Measurements from ENCODE around the gene LAMTOR4. TPM values are rescaled to one million over a fixed set of nuclear protein-coding genes. Genes with fewer than 3 reads are reported as not detected.

The LAMTOR4 gene
- total RNA-seq, 1 donor from 2014 or later: 105 TPM

DNA sequence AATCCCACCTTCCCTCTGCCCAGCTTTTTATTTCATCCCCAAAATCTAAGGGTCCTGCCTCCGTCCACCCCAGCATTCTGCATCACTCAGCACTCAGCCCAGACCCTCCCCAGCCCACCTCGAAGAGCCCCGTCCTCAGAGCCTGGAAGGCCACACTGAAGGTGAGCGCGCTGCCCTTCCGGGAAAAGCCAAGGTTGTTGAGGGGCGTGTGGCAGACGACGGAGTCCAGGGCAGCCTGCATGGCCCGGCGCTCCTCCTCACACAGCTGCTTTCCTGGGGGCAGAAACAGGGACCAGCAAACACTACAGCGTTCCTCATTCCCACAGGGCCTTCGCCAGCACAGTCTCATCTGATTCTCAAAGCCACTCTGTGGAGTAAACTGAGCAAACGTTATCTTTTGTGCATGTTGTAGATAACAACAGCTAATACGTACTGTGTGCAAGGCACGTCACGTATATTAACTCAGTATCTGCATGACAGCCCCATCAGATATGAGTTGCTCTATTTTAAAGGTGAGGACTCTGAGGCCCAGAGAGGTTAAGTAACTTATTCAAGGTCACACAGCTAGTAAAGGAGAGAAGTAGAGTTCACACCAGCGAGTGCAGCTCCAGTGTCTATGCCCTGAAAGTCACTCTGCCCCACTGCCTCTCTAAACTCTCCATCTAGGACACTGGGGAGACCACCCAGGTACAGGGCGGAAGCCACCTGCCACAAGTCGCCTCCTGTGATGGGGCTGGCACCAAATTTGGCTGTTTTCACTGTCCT lies 7.0 kb downstream of the LAMTOR4 start:
- intact Hi-C loops (cut with DNase I): no loop called here
- H3K27ac ChIP-seq: no peak overlapping the region
- ATAC-seq (no peak), DNase-seq (no peak)
- H3K4me1 ChIP-seq: peaks cover 16% of the 10 kb centered on the region
- H3K4me3 ChIP-seq: no peak overlapping the region
- H3K36me3 ChIP-seq: peaks cover 25% of the 10 kb centered on the region
- H3K27me3 ChIP-seq: no peaks in the 10 kb centered on the region
- no peaks in the 10 kb centered on the region for H3K9me3 ChIP-seq
- TF ChIP-seq, protein P1, sequence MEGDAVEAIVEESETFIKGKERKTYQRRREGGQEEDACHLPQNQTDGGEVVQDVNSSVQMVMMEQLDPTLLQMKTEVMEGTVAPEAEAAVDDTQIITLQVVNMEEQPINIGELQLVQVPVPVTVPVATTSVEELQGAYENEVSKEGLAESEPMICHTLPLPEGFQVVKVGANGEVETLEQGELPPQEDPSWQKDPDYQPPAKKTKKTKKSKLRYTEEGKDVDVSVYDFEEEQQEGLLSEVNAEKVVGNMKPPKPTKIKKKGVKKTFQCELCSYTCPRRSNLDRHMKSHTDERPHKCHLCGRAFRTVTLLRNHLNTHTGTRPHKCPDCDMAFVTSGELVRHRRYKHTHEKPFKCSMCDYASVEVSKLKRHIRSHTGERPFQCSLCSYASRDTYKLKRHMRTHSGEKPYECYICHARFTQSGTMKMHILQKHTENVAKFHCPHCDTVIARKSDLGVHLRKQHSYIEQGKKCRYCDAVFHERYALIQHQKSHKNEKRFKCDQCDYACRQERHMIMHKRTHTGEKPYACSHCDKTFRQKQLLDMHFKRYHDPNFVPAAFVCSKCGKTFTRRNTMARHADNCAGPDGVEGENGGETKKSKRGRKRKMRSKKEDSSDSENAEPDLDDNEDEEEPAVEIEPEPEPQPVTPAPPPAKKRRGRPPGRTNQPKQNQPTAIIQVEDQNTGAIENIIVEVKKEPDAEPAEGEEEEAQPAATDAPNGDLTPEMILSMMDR (IDR thresholded peaks at IDR 0.05): no peak

DNA sequence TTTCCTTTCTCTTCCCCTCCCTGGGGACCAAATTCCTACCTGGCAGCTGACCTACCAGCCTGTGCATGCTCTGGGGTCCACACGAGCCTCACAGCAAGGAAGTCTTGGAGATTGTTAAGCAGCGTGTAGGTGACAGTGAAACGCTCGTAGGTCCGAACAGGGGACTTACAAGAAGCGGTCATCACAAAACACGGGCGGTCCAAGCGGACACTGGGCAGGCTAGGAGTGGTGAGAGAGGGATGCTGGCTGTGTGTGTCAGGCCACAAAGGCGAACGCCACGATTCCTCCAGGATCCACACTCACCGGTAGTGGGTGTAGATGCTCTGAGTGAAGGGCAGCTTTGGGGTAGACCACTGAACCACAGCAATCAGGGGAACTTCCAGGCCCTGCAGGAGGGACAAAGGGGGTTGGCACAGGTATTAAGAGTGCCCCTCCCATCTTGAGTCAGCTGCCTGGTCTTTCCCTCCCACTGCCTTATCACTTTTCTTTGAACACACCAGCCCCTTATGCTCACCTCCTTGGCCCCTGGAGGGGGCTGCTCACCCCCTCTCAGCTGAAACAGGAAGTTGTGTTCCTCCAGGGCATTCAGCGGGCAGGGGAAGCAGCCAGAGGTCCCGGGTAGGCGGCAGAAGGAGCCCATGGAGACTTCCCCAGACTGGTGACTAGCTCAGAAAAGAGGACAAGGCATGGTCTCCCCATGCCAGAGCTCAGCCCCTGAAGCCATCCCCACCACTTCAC lies 7.8 kb downstream of the LAMTOR4 start:
- Histone ChIP-seq H3K27me3 (no peaks in the 10 kb centered on the region), H3K9me3 (no peaks in the 10 kb centered on the region), H3K4me3 (no peak overlapping the region), H3K27ac (no peak overlapping the region), H3K4me1 (peaks cover 16% of the 10 kb centered on the region), H3K36me3 (peaks cover 25% of the 10 kb centered on the region)
- intact Hi-C loops (cut with DNase I): no loop called here
- TF ChIP-seq, protein P1 (IDR thresholded peaks at IDR 0.05): no peak
- no peak for DNase-seq
- no peak for ATAC-seq

DNA sequence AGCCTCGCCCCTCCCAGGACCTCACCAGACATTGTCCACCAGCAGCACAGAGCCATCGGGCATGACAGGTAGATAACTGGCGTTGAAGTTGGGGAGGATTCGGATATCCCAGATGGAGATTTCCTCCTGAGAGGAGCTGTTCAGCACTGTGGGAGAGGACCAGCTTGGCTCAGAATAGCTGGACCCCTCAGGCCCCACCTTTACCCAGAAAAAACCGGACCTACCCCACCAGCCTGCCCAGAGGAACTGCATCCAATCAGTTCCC lies 8.3 kb downstream of the LAMTOR4 start:
- Histone ChIP-seq H3K4me1 (peaks cover 16% of the 10 kb centered on the region), H3K27me3 (no peaks in the 10 kb centered on the region), H3K4me3 (no peak overlapping the region), H3K36me3 (peaks cover 25% of the 10 kb centered on the region), H3K9me3 (no peaks in the 10 kb centered on the region), H3K27ac (peak overlapping the region; percentile 85)
- no peak for ATAC-seq
- DNase-seq: no peak
- intact Hi-C loops (cut with DNase I): no loop called here
- TF ChIP-seq, protein P1 (IDR thresholded peaks at IDR 0.05): no peak

DNA sequence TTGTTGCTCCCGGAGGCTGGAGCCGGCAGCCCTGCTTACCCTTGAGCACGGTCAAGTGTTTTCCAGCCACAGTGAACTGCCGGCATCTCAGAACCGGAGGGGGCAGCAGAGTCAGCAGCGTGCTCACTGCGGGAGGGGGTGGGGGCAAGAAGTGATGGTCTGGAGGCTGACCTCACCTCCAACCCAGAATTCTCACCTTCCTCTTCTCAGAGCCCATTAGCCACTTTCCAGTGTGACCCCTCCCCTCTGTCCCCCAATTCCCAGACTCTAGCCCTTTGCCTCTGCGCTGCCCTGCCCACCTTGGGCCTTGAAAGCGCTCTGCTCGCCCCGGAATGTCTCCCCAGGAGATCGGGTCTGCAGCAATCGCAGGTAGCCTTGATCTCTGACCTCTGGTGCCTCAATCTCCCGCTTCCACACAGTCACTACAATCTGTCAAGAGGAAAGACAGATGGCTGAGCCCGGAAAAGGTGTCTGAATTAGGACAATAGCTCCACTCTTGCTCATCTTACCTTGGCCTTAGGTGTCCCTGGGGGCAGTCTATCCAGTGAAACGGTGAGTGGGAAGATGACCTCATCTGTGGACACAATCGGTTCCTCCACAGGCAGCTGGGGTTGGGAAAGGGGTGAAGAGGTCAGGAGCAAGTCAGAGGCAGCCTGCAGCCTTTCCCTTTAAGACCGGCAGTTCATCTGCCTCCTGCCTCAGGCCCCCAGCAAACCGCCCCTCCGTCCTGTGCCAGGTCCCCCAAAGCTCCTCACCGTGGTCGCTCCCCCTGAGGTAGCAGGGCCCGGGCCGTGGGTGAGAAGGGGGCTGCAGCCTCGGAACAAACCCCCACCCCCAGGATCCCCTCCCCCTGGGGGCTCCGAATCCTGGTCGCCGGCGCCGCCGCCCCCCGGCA lies 8.9 kb downstream of the LAMTOR4 start:
- Histone ChIP-seq H3K9me3 (no peaks in the 10 kb centered on the region), H3K27me3 (no peaks in the 10 kb centered on the region), H3K27ac (peak overlapping the region; percentile 85), H3K36me3 (peaks cover 25% of the 10 kb centered on the region), H3K4me3 (peak overlapping the region; percentile 98), H3K4me1 (peaks cover 16% of the 10 kb centered on the region)
- intact Hi-C loops (cut with DNase I): no loop called here
- DNase-seq: no peak
- TF ChIP-seq, protein P1 (IDR thresholded peaks at IDR 0.05): no peak
- peak; percentile 62 for ATAC-seq

DNA sequence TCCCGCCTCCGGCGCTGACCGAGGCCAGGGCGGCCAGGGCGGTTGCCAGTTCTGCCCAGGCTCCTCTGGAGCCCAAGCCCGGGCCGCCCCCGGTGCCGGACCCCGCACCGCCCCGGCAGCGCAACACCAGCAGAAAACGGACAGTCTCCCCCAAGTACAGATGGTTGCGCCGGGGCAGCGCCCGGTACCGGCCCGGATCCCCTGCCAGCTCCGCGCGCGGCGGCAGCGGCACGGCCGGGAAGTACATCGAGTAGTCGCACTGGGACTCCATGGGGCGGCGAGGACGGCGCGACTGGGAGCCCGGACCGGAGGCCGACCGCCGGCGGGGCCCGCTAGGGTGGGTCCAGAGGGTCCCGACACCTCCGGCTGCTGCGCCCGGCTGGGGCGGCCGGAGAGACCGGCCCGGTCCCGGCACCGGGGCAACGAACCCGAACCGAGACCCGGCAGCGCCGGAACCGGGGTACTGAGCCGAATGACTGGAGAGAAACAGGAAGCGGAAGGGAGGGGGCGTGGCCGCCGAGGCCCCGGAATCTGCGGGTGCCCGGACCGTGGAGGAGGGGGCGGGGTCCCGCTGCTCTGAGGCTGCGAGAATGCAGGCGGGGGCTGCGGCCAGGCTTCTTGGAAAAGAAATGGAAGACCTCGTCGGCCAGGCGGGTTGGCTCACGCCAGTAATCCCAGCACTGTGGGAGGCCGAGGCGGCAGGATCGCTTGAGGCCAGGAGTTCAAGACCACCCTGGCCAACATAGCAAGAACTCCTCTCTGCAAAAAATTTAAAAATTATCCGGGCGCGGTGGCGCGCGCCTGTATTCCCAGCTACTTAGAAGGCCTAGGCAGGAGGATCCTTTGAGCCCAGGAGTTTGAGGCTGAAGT lies 9.7 kb downstream of the LAMTOR4 start, which contains the start of gene TRAPPC14:
TSS of gene TRAPPC14 (minus strand) at position 495 of the 870 bp plus-strand sequence. CDS start at position 271, 224 bp downstream.
- ATAC-seq: peak; percentile 94
- intact Hi-C loops (cut with DNase I): no loop called here
- H3K9me3 ChIP-seq: no peaks in the 10 kb centered on the region

More for the DNA sequence above, 9.7 kb downstream of the LAMTOR4 start, which contains the start of gene TRAPPC14:
- TF ChIP-seq, protein P1 (IDR thresholded peaks at IDR 0.05): no peak
- no peaks in the 10 kb centered on the region for H3K27me3 ChIP-seq
- H3K4me1 ChIP-seq: peaks cover 15% of the 10 kb centered on the region
- peak; percentile 97 for DNase-seq
- H3K36me3 ChIP-seq: peaks cover 25% of the 10 kb centered on the region
- H3K27ac ChIP-seq: peak within 1 kb of the TSS; percentile 85
- H3K4me3 ChIP-seq: peak within 1 kb of the TSS; percentile 98

Measured in upper lobe of right lung (tissue), 1 donor.